Bronchus fibroblast of lung (primary cell): ENCODE results near the gene GLIPR1. TPM values are rescaled to one million over a fixed set of nuclear protein-coding genes. Genes with fewer than 3 reads are reported as not detected.

Source experiments
- total RNA-seq: library from RNA; depleted of rRNA; stranded (reverse); fragments of >200 nt; gene quantifications from 2 replicates; pipeline ENCODE4 v1.2.3, GENCODE V29; 2015

GLIPR1 gene
- 41.9 and 43.0 TPM in 2 replicates for total RNA-seq

DNA sequence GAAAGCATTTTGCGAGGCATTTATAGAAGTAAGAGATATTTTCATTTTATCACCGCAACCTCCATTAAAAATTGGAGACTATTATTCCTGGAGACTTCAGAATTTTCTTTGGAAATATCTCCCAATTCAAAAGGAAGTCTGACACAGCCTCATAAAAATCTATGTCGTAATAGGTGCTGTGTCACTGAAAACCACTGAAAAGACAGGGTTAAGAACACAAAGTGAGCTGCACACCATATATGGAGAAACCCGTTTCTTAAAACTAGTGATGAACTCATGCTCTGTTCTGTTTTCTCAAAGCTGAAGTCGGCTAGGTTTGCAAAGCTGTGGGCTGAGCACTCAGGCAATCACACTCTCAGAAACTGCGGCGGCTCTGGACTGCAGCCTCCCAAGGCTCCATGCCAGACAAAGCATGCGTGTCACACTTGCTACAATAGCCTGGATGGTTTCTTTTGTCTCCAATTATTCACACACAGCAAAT, at the start of gene GLIPR1:
Gene GLIPR1 (plus strand): TSS at position 287 of the 481 bp plus-strand sequence. CDS start 126 bp downstream, at position 413.

DNA sequence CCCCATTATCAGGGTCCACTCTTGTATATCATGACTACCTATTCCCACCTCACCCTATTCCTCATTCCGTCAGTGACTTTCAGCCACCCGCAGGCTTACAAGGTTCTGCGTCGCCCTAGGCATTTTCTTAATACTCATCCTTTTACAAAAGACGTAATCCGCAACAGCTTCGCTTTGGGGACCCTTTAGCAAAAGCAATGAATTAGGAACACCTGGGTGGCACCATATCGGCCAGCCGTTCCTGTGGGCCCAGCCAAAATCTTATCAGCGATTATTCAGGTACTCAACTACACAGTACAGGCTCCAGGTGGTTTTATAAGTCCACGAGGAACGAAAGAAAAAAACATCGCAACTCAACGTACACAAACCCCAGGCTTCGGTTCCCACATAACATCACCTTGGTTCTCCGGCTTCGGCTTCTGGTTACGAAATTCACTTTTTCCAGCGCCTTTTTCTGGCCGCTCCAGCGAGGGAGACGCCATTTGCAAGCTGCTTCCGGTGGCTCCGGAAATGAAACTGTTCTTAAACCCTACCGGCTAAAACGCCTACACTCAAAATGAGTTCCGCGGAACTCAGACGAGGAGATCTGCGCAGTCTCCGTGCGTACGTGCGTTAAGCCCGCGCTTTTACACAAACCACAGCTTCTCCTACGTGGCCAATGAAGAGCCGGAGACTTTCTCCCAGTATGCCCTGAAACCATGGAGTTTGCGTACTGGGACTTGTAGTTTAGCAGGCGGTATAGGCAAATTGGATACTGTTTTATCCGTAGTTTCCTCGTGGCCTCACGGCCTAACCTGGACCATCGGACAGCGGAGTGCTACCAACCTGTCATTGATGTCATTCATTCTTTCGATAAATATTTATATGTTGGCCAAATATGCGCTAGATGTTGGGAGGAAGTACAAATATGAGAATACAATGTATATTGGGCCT, 30.8 kb downstream of the GLIPR1 start, which contains the start of gene KRR1:
Gene KRR1 (minus strand): TSS at position 494 of the 933 bp plus-strand sequence. CDS start 12 bp downstream, at position 482.

Other genes starting within 250 kb of the GLIPR1 start
- 0.50 and 1.6 TPM in 2 replicates for gene CAPS2, start 150.4 kb upstream of the GLIPR1 start, total RNA-seq
- gene GLIPR1L1, start 146.1 kb upstream of the GLIPR1 start, total RNA-seq: not detected in 2 replicates
- 0.15 and 0.17 TPM in 2 replicates for gene GLIPR1L2, start 89.7 kb upstream of the GLIPR1 start, total RNA-seq
- 18.0 and 30.3 TPM in 2 replicates for gene KRR1, start 30.9 kb downstream of the GLIPR1 start, total RNA-seq